ENCODE measurements around the gene PCDHA6.
A peak's percentile ranks its signal among the peaks of the same experiment; 100 is the strongest.
"Not testable (repeated sequence)": the region's sequence is repeated elsewhere in the genome, so short reads cannot be mapped to it uniquely, and the experiment has no call there.

PCDHA6 gene

DNA sequence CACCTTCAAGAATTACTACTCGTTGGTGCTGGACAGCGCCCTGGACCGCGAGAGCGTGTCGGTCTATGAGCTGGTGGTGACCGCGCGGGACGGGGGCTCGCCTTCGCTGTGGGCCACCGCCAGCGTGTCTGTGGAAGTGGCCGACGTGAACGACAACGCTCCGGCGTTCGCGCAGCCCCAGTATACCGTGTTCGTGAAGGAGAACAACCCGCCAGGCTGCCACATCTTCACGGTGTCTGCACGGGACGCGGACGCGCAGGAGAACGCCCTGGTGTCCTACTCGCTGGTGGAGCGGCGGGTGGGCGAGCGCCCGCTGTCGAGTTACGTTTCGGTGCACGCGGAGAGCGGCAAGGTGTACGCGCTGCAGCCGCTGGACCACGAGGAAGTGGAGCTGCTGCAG, 4.8 kb upstream of the PCDHA6 start:
- not testable (repeated sequence) for DNase-seq

DNA sequence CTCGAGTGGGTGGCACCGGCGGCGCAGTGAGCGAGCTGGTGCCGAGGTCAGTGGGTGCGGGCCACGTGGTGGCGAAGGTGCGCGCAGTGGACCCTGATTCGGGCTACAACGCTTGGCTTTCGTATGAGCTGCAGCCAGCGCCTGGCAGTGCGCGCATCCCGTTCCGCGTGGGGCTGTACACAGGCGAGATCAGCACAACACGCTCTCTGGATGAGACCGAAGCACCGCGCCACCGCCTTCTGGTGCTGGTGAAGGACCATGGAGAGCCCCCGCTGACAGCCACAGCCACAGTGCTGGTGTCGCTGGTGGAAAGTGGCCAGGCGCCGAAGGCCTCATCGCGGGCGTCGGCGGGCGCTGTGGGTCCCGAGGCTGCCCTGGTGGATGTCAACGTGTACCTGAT, 4.3 kb upstream of the PCDHA6 start:
- no peak for DNase-seq

- no peak for DNase-seq
Measured at GRCh38 chr5:140828362-140828737, 590 bp downstream of the PCDHA6 start.

DNA sequence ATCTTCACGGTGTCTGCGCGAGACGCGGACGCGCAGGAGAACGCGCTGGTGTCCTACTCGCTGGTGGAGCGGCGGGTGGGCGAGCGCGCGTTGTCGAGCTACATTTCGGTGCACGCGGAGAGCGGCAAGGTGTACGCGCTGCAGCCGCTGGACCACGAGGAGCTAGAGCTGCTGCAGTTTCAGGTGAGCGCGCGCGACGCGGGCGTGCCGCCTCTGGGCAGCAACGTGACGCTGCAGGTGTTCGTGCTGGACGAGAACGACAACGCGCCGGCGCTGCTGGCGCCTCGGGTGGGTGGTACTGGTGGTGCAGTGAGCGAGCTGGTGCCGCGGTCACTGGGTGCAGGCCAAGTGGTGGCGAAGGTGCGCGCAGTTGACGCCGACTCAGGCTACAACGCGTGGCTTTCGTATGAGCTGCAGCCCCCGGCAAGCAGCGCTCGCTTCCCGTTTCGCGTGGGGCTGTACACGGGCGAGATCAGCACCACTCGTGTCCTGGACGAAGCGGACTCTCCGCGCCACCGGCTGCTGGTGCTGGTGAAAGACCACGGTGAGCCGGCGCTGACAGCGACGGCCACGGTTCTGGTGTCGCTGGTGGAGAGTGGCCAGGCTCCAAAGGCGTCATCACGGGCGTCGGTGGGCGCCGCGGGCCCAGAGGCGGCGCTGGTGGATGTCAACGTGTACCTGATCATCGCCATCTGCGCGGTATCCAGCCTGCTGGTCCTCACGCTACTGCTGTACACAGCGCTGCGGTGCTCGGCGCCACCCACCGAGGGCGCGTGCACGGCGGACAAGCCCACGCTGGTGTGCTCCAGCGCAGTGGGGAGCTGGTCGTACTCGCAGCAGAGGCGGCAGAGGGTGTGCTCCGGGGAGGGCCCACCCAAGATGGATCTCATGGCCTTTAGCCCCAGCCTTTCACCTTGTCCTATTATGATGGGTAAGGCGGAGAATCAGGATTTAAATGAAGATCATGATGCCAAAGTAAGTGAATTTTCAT, 2.0 kb downstream of the PCDHA6 start:
- DNase-seq = not testable (repeated sequence)

- no peak for DNase-seq
Measured at GRCh38 chr5:140833993-140834392, 6.2 kb downstream of the PCDHA6 start, which contains the start of gene PCDHA7. Gene PCDHA7, plus strand, starts transcription at chr5:140834269. Its CDS starts 115 bp downstream, at chr5:140834384.

- DNase-seq = not testable (repeated sequence)
Measured at GRCh38 chr5:140834439-140835008, 6.8 kb downstream of the PCDHA6 start.

DNA sequence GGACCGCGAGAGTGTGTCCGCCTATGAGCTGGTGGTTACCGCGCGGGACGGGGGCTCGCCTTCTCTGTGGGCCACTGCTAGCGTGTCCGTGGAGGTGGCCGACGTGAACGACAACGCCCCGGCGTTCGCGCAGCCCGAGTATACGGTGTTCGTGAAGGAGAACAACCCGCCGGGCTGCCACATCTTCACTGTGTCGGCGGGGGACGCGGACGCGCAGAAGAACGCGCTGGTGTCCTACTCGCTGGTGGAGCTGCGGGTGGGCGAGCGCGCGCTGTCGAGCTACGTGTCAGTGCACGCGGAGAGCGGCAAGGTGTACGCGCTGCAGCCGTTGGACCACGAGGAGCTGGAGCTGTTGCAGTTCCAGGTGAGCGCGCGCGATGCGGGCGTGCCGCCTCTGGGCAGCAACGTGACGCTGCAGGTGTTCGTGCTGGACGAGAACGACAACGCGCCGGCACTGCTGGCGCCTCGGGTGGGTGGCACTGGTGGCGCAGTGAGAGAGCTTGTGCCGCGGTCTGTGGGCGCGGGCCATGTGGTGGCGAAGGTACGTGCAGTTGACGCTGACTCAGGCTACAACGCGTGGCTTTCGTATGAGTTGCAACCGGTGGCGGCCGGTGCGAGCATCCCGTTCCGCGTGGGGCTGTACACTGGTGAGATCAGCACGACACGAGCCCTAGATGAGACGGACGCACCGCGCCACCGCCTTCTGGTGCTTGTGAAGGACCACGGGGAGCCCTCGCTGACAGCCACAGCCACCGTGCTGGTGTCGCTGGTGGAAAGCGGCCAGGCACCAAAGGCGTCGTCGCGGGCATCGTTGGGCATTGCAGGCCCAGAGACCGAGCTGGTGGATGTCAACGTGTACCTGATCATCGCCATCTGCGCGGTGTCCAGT, 8.1 kb downstream of the PCDHA6 start:
- DNase-seq = no peak

DNA sequence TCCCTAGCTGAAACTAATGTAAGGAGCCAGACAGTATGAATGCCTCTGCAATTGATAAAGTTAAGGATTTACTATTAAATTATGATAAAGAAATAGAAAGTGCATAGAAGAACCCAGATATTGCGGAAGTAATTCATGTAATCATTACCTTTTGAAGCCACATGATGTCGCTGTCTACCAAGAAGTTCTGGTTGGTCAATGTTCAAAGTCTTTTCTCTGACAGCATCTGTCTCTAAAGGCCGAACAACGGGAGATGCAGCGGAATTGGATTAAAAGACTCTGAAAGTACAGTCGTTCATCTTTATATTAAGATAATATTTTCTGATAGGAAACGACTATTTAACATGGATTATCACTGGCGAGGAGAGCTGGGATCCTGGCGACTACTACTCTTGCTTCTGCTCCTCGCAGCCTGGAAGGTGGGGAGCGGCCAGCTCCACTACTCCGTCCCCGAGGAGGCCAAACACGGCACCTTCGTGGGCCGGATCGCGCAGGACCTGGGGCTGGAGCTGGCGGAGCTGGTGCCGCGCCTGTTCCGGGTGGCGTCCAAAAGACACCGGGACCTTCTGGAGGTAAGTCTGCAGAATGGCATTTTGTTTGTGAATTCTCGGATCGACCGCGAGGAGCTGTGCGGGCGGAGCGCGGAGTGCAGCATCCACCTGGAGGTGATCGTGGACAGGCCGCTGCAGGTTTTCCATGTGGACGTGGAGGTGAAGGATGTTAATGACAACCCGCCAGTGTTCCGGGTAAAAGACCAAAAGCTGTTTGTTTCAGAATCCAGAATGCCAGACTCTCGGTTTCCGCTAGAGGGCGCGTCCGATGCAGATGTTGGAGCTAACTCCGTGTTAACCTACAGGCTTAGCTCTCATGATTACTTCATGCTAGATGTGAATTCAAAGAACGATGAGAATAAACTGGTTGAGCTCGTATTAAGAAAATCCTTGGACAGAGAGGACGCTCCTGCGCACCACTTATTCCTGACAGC, 13.5 kb downstream of the PCDHA6 start, which contains the start of gene PCDHA8:
Gene PCDHA8 (plus strand): TSS at position 210 of the 985 bp plus-strand sequence. CDS start 135 bp downstream, at position 345.
- DNase-seq = peak; percentile 8

DNA sequence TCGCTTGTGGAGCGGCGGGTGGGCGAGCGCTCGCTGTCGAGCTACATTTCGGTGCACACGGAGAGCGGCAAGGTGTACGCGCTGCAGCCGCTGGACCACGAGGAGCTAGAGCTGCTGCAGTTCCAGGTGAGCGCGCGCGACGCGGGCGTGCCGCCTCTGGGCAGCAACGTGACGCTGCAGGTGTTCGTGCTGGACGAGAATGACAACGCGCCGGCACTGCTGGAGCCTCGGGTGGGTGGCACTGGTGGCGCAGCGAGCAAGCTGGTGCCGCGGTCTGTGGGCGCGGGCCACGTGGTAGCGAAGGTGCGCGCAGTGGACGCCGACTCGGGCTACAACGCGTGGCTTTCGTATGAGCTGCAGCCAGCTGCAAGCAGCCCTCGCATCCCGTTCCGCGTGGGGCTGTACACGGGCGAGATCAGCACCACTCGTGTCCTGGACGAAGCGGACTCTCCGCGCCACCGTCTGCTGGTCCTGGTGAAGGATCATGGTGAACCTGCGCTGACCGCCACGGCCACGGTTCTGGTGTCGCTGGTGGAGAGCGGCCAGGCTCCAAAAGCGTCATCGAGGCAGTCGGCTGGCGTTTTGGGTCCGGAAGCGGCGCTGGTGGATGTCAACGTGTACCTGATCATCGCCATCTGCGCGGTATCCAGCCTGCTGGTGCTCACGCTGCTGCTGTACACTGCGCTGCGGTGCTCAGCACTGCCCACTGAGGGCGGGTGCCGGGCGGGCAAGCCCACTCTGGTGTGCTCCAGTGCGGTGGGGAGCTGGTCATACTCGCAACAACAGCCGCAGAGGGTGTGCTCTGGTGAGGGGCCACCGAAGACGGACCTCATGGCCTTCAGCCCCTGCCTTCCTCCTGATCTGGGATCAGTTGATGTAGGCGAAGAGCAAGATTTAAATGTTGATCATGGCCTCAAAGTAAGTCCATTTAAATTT, 15.3 kb downstream of the PCDHA6 start:
- DNase-seq = no peak

DNA sequence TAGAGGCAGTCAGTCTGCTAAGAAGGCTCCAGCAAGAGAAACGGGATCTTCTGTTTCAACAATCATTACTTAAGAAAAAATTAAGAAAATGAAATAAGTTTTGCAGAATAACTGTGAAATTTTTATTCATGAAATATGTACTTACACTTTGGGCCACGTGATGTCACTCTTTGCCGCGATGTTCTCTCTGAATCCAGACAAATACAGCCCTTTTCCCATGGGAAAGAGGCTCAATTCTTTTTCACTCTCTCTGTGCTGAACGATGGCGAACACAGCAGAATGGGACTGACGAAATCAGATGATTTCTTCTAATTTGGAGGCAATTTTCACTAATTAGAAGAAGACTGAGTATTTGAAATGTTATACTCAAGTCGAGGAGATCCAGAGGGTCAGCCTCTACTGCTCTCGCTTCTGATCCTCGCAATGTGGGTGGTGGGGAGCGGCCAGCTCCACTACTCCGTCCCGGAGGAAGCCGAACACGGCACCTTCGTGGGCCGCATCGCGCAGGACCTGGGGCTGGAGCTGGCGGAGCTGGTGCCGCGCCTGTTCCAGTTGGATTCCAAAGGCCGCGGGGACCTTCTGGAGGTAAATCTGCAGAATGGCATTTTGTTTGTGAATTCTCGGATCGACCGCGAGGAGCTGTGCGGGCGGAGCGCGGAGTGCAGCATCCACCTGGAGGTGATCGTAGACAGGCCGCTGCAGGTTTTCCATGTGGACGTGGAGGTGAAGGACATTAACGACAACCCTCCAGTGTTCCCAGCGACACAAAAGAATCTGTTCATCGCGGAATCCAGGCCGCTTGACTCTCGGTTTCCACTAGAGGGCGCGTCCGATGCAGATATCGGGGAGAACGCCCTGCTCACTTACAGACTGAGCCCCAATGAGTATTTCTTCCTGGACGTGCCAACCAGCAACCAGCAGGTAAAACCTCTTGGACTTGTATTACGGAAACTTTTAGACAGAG, 20.7 kb downstream of the PCDHA6 start, which contains the start of gene PCDHA9:
Gene PCDHA9 (plus strand): TSS at position 244 of the 964 bp plus-strand sequence. CDS start 114 bp downstream, at position 358.
- DNase-seq = not testable (repeated sequence)

DNA sequence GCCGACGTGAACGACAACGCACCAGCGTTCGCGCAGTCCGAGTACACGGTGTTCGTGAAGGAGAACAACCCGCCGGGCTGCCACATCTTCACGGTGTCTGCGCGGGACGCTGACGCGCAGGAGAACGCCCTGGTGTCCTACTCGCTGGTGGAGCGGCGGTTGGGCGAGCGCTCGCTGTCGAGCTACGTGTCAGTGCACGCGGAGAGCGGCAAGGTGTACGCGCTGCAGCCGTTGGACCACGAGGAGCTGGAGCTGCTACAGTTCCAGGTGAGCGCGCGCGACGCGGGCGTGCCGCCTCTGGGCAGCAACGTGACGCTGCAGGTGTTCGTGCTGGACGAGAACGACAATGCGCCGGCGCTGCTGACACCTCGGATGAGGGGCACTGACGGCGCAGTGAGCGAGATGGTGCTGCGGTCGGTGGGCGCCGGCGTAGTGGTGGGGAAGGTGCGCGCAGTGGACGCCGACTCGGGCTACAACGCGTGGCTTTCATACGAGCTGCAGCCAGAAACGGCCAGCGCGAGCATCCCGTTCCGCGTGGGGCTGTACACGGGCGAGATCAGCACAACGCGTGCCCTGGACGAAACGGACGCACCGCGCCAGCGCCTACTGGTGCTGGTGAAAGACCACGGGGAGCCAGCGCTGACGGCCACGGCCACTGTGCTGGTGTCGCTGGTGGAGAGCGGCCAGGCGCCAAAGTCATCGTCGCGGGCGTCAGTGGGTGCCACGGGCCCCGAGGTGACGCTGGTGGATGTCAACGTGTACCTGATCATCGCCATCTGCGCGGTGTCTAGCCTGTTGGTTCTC, 22.3 kb downstream of the PCDHA6 start:
- not testable (repeated sequence) for DNase-seq

- DNase-seq = no peak
Measured at GRCh38 chr5:140855772-140856674, 28.3 kb downstream of the PCDHA6 start, which contains the start of gene PCDHA10. Gene PCDHA10, plus strand, starts transcription at chr5:140855897. Its CDS starts 152 bp downstream, at chr5:140856049.

- DNase-seq = no peak
Measured at GRCh38 chr5:140857177-140857986, 29.6 kb downstream of the PCDHA6 start.

GRCh38 chr5:140857987-140858240, 30.2 kb downstream of the PCDHA6 start:
- no peak for DNase-seq

- DNase-seq = no peak
Measured at GRCh38 chr5:140862441-140863295, 34.9 kb downstream of the PCDHA6 start.
